Activated CD8-positive, alpha-beta memory T cell treated with anti-CD3 and anti-CD28 coated beads for 36 hours (primary cell): ENCODE results near the gene FAM20C. TPM values are rescaled to one million over a fixed set of nuclear protein-coding genes. Genes with fewer than 3 reads are reported as not detected.

Source experiments
- CTCF ChIA-PET: fragments of 350-600 bp; sonication (Branson Sonifier 250); formaldehyde crosslinking; loops from one replicate; lab custom pipeline; 2021; ENCODE audit warnings: antibody characterized with exemption; lab: Charles Lee
- POLR2A ChIA-PET: fragments of 350-600 bp; sonication (Branson Sonifier 250); formaldehyde crosslinking; loops from one replicate; lab custom pipeline; 2021; ENCODE audit warnings: antibody characterized with exemption; lab: Charles Lee
- total RNA-seq, 2 experiments: library from RNA; stranded (reverse); gene quantifications; one replicate each; pipeline ENCODE4 v1.2.3, GENCODE V29; 2021

Gene FAM20C
- total RNA-seq, 2 experiments from 2014 or later: 0.74 to 1.5 TPM

DNA sequence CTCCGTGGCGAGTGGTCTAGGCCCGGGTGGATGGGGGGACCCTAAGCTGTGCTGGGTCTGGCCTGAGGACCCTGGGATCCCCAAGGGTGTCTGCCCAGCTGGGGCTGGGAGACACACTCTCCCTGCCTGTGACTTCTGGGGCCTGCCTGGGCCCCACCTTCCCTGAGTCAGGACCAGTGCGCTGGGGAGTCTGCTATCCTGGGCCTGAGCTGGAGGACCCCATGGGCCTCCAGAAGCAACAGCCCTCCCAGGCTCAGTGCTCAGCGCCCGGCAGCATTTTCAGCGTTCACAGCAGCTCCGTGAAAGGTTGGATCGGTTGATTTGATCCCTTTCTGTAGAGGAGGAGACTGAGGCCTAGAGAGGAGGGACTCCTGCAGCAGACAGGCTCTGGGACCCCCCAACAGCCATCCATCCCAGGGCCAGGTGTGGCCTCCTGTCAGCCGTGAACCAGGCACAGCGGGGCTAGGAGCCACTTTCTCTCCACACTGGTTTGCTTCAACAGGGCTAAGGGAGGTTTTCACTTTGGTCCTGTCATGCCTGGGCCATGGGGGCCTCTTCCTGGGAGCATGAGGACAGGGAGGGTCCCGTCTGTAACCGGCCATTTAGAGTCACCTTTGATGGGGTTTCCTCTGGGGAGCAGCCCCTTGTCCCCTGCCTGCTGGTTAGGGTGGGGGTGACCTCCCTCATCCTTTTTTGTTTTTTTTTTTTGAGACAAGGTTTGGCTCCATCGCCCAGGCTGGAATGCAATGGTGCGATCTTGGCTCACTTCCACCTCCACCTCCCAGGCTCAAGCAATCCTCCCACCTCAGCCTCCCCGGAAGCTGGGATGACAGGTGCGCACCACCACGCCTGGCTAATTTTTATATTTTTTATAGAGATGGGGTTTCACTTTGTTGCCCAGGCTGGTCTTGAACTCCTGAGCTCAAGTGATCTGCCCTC is 110.0 kb downstream of the FAM20C start:
- CTCF ChIA-PET: no interaction called here
- POLR2A ChIA-PET: no interaction called here

DNA sequence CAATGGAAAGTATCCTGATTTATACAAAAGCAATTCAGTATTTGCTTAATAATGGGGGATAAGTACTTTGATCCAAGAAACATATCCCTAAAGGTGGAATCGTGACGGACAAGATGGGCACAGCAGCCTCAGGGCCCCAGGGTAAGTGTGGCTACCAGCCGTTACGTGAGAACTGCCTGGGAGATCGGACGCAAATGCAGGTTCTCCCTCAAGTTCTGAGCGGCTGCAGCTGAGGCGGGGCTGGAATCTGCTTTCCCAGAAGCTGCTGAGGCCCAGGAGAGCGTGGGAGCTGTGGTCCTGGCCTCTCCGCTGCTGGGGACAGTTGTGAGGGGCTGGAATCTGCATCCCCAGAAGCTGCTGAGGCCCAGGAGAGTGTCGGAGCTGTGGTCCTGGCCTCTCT is 111.1 kb downstream of the FAM20C start:
- POLR2A ChIA-PET: no interaction called here
- CTCF ChIA-PET: no interaction called here

DNA sequence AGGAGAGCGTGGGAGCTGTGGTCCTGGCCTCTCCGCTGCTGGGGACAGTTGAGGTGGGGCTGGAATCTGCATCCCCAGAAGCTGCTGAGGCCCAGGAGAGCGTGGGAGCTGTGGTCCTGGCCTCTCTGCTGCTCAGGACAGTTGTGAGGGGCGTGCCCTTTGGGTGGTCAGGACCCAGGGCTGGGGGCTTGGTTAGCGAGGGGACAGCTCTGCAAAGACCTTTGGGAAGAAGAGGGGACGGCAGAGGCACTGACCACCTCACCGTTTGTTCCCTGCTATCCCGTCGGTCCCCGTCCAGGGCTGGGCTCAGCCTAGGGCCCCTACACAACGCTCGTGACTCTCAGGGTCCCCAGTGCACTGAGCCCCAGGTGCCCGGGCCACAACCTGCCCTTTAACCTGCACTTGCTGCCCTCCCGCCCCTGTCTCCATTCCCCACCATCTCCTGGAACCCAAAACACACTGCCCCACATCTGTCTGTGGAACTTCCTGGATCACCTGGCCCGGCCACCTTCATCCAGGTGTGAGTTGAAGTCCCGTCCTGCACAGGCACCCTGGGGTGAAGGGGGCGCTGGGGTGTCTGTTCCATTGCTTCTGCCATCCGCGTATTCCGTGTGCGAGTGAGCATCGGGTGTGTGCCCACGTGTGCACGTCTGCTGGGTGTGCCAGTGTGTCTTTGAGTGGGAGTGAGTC is 111.7 kb downstream of the FAM20C start:
- POLR2A ChIA-PET: no interaction called here
- CTCF ChIA-PET: no interaction called here

DNA sequence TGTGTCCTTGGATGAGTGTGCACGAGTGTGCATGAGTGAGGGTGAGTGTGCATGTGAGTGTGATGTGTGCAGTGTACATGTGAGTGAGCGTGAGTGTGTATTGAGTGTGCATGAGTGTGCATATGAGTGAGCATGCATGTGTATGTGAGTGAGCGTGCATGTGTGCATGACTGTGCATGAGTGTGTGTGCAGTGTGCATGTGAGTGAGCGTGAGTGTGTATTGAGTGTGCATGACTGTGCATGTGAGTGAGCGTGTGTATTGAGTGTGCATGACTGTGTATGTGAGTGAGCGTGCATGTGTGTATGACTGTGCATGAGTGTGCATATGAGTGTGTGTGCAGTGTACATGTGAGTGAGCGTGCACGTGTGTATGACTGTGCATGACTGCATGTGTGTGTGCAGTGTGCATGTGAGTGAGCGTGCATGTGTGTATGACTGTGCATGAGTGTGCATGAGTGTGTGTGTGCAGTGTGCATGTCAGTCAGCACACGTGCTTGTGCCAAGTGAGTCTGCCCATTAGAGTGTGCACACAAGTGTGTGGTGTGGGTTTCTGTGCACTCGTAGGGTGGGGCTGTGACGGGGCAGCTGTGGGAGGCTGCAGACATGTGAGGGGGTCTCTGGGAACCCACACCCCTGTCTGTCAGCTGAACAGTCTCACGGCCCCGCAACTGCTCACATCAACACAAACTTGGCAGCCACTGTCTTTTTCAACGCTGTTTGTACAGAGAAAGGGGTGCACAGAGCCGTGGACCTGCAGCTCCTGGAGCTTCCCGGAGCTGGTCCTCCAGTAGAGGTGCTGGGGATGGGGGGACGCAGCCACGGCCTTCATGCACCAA is 112.4 kb downstream of the FAM20C start:
- ChIA-PET POLR2A (no interaction called here), CTCF (no interaction called here)

DNA sequence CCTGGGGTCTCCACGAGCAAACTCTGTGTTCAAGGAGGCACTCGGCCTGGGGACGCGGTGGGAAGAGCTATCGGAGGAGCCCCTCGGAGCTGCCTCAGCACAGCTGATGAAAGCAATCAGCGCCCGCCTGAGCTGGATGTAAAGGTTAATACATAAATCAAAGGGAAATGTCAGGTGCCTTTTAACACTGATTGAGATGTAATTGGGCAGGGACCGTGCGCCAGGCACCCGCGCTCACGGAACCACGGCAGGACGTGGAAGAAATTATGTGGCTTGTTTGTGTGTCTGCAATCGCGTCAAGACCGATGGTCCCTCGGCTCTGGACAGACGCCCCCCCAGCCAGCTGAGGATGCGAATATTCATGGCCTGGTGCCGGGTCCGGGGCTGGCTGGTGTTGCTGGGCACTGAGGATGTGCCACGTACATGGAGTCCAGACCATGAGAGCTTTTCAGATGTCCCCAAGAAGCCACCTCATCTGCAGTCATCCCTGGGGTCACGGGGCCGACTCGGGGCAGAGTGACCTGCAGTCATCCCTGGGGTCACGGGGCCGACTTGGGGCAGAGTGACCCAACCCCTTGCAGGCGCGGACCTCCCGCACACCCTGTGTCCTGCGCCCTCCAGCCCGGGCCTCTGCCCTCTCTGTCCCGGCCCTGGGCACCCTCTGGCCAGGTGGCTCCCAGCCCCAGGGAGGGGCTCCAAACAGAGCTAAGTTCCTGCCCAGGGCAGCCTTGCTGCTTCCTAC is 113.2 kb downstream of the FAM20C start:
- ChIA-PET CTCF (no interaction called here), POLR2A (no interaction called here)

DNA sequence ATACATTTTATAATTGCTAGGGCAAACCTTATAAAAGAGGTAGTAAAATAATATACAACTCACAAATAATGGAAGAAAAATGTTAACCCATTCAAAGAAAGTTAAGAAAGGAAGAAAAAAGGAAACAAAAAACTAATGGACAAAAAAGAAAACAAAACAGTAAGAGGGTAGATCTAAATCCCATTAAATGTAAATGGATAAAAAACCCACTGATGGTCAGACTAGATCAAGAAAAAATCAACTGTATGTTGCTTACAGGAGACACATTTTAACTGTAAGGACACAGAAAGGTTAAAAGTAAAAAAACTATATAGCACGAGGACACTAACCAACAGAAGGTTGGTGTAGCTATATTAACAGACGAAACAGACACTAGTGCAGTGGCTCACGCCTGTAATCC is 115.6 kb downstream of the FAM20C start:
- CTCF ChIA-PET: no interaction called here
- POLR2A ChIA-PET: no interaction called here

DNA sequence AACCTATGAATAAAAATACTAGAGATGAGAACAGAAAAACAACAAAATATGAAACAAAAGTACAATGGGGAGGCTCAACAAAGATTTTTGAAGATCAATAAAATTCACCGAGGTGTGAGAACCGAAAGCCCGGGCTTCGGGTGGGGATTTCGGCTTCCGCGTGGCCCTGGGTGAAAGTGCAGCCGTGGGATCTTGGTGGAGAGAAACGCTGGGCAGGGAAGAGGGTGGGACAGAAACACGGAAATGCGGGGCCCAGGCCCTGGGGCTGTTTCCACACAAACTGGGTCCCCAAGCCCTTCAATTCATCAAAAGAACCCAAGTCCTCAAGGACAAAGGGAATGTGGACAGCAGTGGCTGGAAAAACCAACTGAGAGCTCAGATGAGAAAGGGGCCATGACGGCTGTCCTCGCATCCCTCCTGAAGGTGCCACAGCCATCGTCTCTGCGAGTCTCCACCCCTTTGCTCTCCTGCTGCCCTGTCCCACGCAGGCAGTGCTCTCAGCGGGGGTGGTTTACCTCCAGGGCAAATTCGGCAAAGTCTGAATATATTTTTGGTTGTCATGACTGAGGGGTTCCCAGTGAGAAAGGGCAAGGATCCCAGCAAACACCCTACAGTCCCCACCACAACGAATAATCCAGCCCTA is 117.3 kb downstream of the FAM20C start:
- CTCF ChIA-PET: no interaction called here
- POLR2A ChIA-PET: no interaction called here

Other genes with a start within 250 kb of the FAM20C start
- gene FOXL3, start 97.6 kb downstream of the FAM20C start, total RNA-seq: not detected